ENCODE data around the gene ATG2A. TPM values are rescaled to one million over a fixed set of nuclear protein-coding genes. Genes with fewer than 3 reads are reported as not detected.
A peak's percentile ranks its signal among the peaks of the same experiment; 100 is the strongest.

Gene ATG2A
- total RNA-seq, 1 experiment from 2014 or later: 28.8 TPM

- Histone ChIP-seq H3K36me3 (ENCODE audit: control insufficient read depth, insufficient read depth, low read length) (no peaks in the 10 kb centered on the region; the same call in 1 of the 2 replicates), H3K27me3 (ENCODE audit: control insufficient read depth, insufficient read depth, low read length) (no peaks in the 10 kb centered on the region), H3K27ac (ENCODE audit: low read length) (peak overlapping the region; percentile 81), H3K4me1 (ENCODE audit: control insufficient read depth, insufficient read depth, low read length) (peaks cover 71% of the 10 kb centered on the region), H3K4me3 (ENCODE audit: low read depth in 2 of 2, low read length in 2 of 2) (no peak overlapping the region), H3K9me3 (ENCODE audit: control insufficient read depth, insufficient read depth, low read depth, low read length) (no peaks in the 10 kb centered on the region)
- in situ Hi-C loops (cut with HindIII; ENCODE audit: low pct_unique_long_range_greater_than_20kb, low sequenced_read_pairs) (no loop called here), intact Hi-C loops (cut with micrococcal nuclease; ENCODE audit: unreplicated experiment) (loop anchor here (5.0 to 10.0 kb wide), 3 partner anchors 148 to 265 kb away; partner anchors contain the start of genes BATF2, SNX15, TM7SF2 and ZNHIT2)
- POLR2A ChIA-PET: interaction anchor here (0.6 kb wide), 4 partner anchors 37 to 246 kb away, joined by 3 to 4 read pairs (median 3); partner anchors contain the start of gene VPS51
- no peak for TF ChIP-seq CTCF (IDR thresholded peaks at IDR 0.05)
- no peak for TF ChIP-seq REST (IDR thresholded peaks at IDR 0.05; ENCODE audit: insufficient read depth in 1 of 2, low read depth in 2 of 2, low read length in 1 of 2)
- no peak for TF ChIP-seq SIN3A (IDR thresholded peaks at IDR 0.05; ENCODE audit: borderline replicate concordance, insufficient read depth, low read depth, low read length)
- TF ChIP-seq TCF7L2 (IDR thresholded peaks at IDR 0.05; ENCODE audit: low read depth, low read length): no peak
- no peak; the same call in 1 of the 2 replicates for TF ChIP-seq POLR2AphosphoS5 (IDR thresholded peaks at IDR 0.05; ENCODE audit: low read depth, low read length)
- DNase-seq (ENCODE audit: low read depth, low spot score): no peak
- CTCF ChIA-PET: interaction anchor here (0.6 to 3.2 kb wide), 6 partner anchors 19 to 311 kb away, joined by 3 to 16 read pairs (median 4); partner anchors contain the start of gene ZNHIT2
- BruUV-seq (replicated peaks): no TSS peak
- no peak for ATAC-seq
These were observed 67.2 kb downstream of the ATG2A start for GRCh38 chr11:64849598-64850356.

- Histone ChIP-seq H3K4me3 (ENCODE audit: low read depth in 2 of 2, low read length in 2 of 2) (no peak overlapping the region), H3K27me3 (ENCODE audit: control insufficient read depth, insufficient read depth, low read length) (no peaks in the 10 kb centered on the region), H3K27ac (ENCODE audit: low read length) (peak overlapping the region; percentile 81), H3K36me3 (ENCODE audit: control insufficient read depth, insufficient read depth, low read length) (no peaks in the 10 kb centered on the region; the same call in 1 of the 2 replicates), H3K4me1 (ENCODE audit: control insufficient read depth, insufficient read depth, low read length) (peaks cover 64% of the 10 kb centered on the region), H3K9me3 (ENCODE audit: control insufficient read depth, insufficient read depth, low read depth, low read length) (no peaks in the 10 kb centered on the region)
- no TSS peak for BruUV-seq (replicated peaks)
- intact Hi-C loops (cut with micrococcal nuclease; ENCODE audit: unreplicated experiment) (loop anchor here (5.0 to 10.0 kb wide), 3 partner anchors 148 to 266 kb away; partner anchors contain the start of genes BATF2, SNX15, TM7SF2 and ZNHIT2), in situ Hi-C loops (cut with HindIII; ENCODE audit: low pct_unique_long_range_greater_than_20kb, low sequenced_read_pairs) (no loop called here)
- DNase-seq (ENCODE audit: low read depth, low spot score) (no peak), ATAC-seq (no peak)
- TF ChIP-seq TCF7L2 (IDR thresholded peaks at IDR 0.05; ENCODE audit: low read depth, low read length): no peak
- TF ChIP-seq POLR2AphosphoS5 (IDR thresholded peaks at IDR 0.05; ENCODE audit: low read depth, low read length): peak; percentile 32; the same call in 1 of the 2 replicates
- ChIA-PET CTCF (interaction anchor here (0.5 to 3.2 kb wide), 11 partner anchors 12 to 312 kb away, joined by 3 to 16 read pairs (median 4); partner anchors contain the start of genes ARL2 and ZNHIT2), POLR2A (interaction anchor here (0.6 to 1.3 kb wide), 3 partner anchors 28 to 247 kb away, joined by 3 to 4 read pairs (median 4); partner anchors contain the start of gene VPS51)
These were observed 68.0 kb downstream of the ATG2A start for GRCh38 chr11:64848826-64849597.

Measured in Panc1 (cell line).